WTC11 (cell line): Measurements from ENCODE around the gene REM1. TPM values are rescaled to one million over a fixed set of nuclear protein-coding genes. Genes with fewer than 3 reads are reported as not detected.
A peak's percentile ranks its signal among the peaks of the same experiment; 100 is the strongest.

Experiments
- ATAC-seq: fragments of 200-7000 bp; cut with Tn5 transposase; 2 replicates; pipeline ENCODE4 v1.10.0; 2021; ENCODE audit warnings: mild to moderate bottlenecking, moderate library complexity
- CTCF ChIA-PET: fragments of 300-600 bp; sonication (Branson Sonifier 250); formaldehyde crosslinking; loops from one replicate; lab custom pipeline; 2021; ENCODE audit warnings: antibody characterized with exemption; lab: Charles Lee
- POLR2A ChIA-PET: fragments of 350-600 bp; sonication (Branson Sonifier 250); formaldehyde crosslinking; loops from one replicate; lab custom pipeline; 2021; ENCODE audit warnings: antibody characterized with exemption; lab: Charles Lee
- DNase-seq: peaks from one replicate; pipeline ENCODE4 v3.0.0; 2021; ENCODE audit warnings: low spot score
- H3K27ac Mint-ChIP-seq: 2 replicates; pipeline ENCODE4 v1.8.0; 2021; ENCODE audit warnings: mixed read lengths
- H3K27me3 Mint-ChIP-seq: 2 replicates; pipeline ENCODE4 v1.8.0; 2021; ENCODE audit warnings: low read depth, mild to moderate bottlenecking, moderate library complexity, mixed read lengths
- H3K36me3 Mint-ChIP-seq: 2 replicates; pipeline ENCODE4 v1.8.0; 2021; ENCODE audit warnings: mixed read lengths
- H3K4me1 Mint-ChIP-seq: 2 replicates; pipeline ENCODE4 v1.8.0; 2022; ENCODE audit warnings: mixed read lengths
- H3K4me3 Mint-ChIP-seq: 2 replicates; pipeline ENCODE4 v1.8.0; 2021; ENCODE audit warnings: mild to moderate bottlenecking, moderate library complexity, mixed read lengths
- H3K9me3 Mint-ChIP-seq: 2 replicates; pipeline ENCODE4 v1.8.0; 2021; ENCODE audit warnings: mixed read lengths
- CREB1 ChIP-seq: sonication (generic); formaldehyde crosslinking; IDR thresholded peaks from 2 replicates; pipeline ENCODE4 v1.8.0; 2023; ENCODE audit warnings: mild to moderate bottlenecking, missing genetic modification reagents
- CREM ChIP-seq: sonication (generic); formaldehyde crosslinking; IDR thresholded peaks from 2 replicates; pipeline ENCODE4 v1.8.1; 2022; ENCODE audit warnings: mild to moderate bottlenecking, missing genetic modification reagents, moderate library complexity
- E2F4 ChIP-seq: sonication (generic); formaldehyde crosslinking; IDR thresholded peaks from 2 replicates; pipeline ENCODE4 v1.8.1; 2022; ENCODE audit warnings: low read depth, mild to moderate bottlenecking, moderate library complexity, missing genetic modification reagents, borderline replicate concordance
- E2F5 ChIP-seq: sonication (generic); formaldehyde crosslinking; IDR thresholded peaks from 2 replicates; pipeline ENCODE4 v1.8.1; 2022; ENCODE audit warnings: mild to moderate bottlenecking, moderate library complexity, missing genetic modification reagents
- ERG ChIP-seq: fragments of 250-450 bp; sonication (Bioruptor Pico); IDR thresholded peaks from 2 replicates; pipeline ENCODE4 v1.8.0; 2021; ENCODE audit warnings: mild to moderate bottlenecking
- HMGXB4 ChIP-seq: sonication (generic); formaldehyde crosslinking; IDR thresholded peaks from 2 replicates; pipeline ENCODE4 v1.8.1; 2023; ENCODE audit warnings: mild to moderate bottlenecking, moderate library complexity, missing genetic modification reagents
- JUN ChIP-seq: sonication (generic); formaldehyde crosslinking; IDR thresholded peaks from 2 replicates; pipeline ENCODE4 v1.8.0; 2023; ENCODE audit warnings: mild to moderate bottlenecking, missing genetic modification reagents
- MAX ChIP-seq: sonication (generic); formaldehyde crosslinking; IDR thresholded peaks from 2 replicates; pipeline ENCODE4 v1.8.0; 2022; ENCODE audit warnings: mild to moderate bottlenecking, missing genetic modification reagents
- NR1H2 ChIP-seq: sonication (generic); formaldehyde crosslinking; IDR thresholded peaks from 2 replicates; pipeline ENCODE4 v1.9.0; 2021; ENCODE audit warnings: mild to moderate bottlenecking, moderate library complexity, missing genetic modification reagents
- NR3C1 ChIP-seq: sonication (generic); formaldehyde crosslinking; conservative IDR thresholded peaks from 2 replicates; pipeline ENCODE4 v1.8.1; 2023; ENCODE audit warnings: low read depth, mild to moderate bottlenecking, missing genetic modification reagents
- RELA ChIP-seq: sonication (generic); formaldehyde crosslinking; IDR thresholded peaks from 2 replicates; pipeline ENCODE4 v1.8.1; 2022; ENCODE audit warnings: missing genetic modification reagents, mild to moderate bottlenecking, borderline replicate concordance
- SMAD4 ChIP-seq: sonication (generic); formaldehyde crosslinking; IDR thresholded peaks from 2 replicates; pipeline ENCODE4 v1.8.0; 2022; ENCODE audit warnings: mild to moderate bottlenecking, missing genetic modification reagents
- SOX15 ChIP-seq: fragments of 250-450 bp; sonication (Bioruptor Pico); IDR thresholded peaks from 2 replicates; pipeline ENCODE4 v1.9.0; 2021; ENCODE audit warnings: mild to moderate bottlenecking
- ZMAT4 ChIP-seq: fragments of 250-450 bp; sonication (Bioruptor Pico); IDR thresholded peaks from 2 replicates; pipeline ENCODE4 v1.9.0; 2021; ENCODE audit warnings: mild to moderate bottlenecking
- ZNF416 ChIP-seq: fragments of 250-450 bp; sonication (Bioruptor Pico); IDR thresholded peaks from 2 replicates; pipeline ENCODE4 v1.9.0; 2021; ENCODE audit warnings: mild to moderate bottlenecking, inconsistent platforms
- ZNF512 ChIP-seq: sonication (generic); formaldehyde crosslinking; IDR thresholded peaks from 2 replicates; pipeline ENCODE4 v1.8.1; 2022; ENCODE audit warnings: missing genetic modification reagents, borderline replicate concordance
- ZNF671 ChIP-seq: fragments of 250-450 bp; sonication (Bioruptor Pico); IDR thresholded peaks from 2 replicates; pipeline ENCODE4 v1.8.0; 2021; ENCODE audit warnings: mild to moderate bottlenecking
- total RNA-seq: library from RNA; stranded (reverse); gene quantifications from 3 replicates; pipeline ENCODE4 v1.2.3, GENCODE V29; 2021

REM1 gene
- total RNA-seq, 1 experiment from 2014 or later = not detected

GRCh38 chr20:31497838-31498540 is 22.9 kb downstream of the REM1 start:
- H3K27me3 Mint-ChIP-seq = peaks cover 28% of the 10 kb centered on the region
- CTCF ChIA-PET = no interaction called here
- no peak for TF ChIP-seq ZNF416 (CRISPR knock-in tag)
- TF ChIP-seq JUN (CRISPR knock-in tag) = no peak
- TF ChIP-seq ZMAT4 = no peak
- no peak for TF ChIP-seq NR1H2 (CRISPR knock-in tag)
- TF ChIP-seq ERG (CRISPR knock-in tag) = no peak
- no peak for TF ChIP-seq HMGXB4
- no peak for TF ChIP-seq CREM (CRISPR knock-in tag)
- TF ChIP-seq E2F4 (CRISPR knock-in tag) = no peak
- no peak for TF ChIP-seq MAX (CRISPR knock-in tag)
- TF ChIP-seq NR3C1 (CRISPR knock-in tag) = no peak
- TF ChIP-seq, all 79 proteins: peak for 0
- POLR2A ChIA-PET = no interaction called here
- DNase-seq (no peak), ATAC-seq (peak; percentile 17)
- Mint-ChIP-seq H3K4me3 (no peak overlapping the region), H3K36me3 (peaks cover 6% of the 10 kb centered on the region; the same call in 1 of the 2 replicates), H3K9me3 (peaks cover 50% of the 10 kb centered on the region), H3K27ac (no peak overlapping the region), H3K4me1 (no peaks in the 10 kb centered on the region)

GRCh38 chr20:31500527-31500926 is 25.4 kb downstream of the REM1 start:
- peaks cover 39% of the 10 kb centered on the region for H3K9me3 Mint-ChIP-seq
- H3K27ac Mint-ChIP-seq = no peak overlapping the region
- H3K4me1 Mint-ChIP-seq = no peaks in the 10 kb centered on the region
- peaks cover 30% of the 10 kb centered on the region for H3K27me3 Mint-ChIP-seq
- peaks cover 3% of the 10 kb centered on the region; the same call in 1 of the 2 replicates for H3K36me3 Mint-ChIP-seq
- TF ChIP-seq ZNF671 (CRISPR knock-in tag) (no peak), RELA (CRISPR knock-in tag) (no peak), CREB1 (CRISPR knock-in tag) (no peak), ZNF512 (CRISPR knock-in tag) (no peak), SMAD4 (CRISPR knock-in tag) (no peak), SOX15 (no peak), E2F5 (CRISPR knock-in tag) (no peak)
- H3K4me3 Mint-ChIP-seq = no peak overlapping the region
- no peak for ATAC-seq
- DNase-seq = no peak
- ChIA-PET CTCF (no interaction called here), POLR2A (no interaction called here)
